GM03348 (cell line): ENCODE data around the gene PPP4R4.
"Not testable (repeated sequence)": the region's sequence is repeated elsewhere in the genome, so short reads cannot be mapped to it uniquely, and the experiment has no call there.

Experiments
- DNase-seq: peaks from one replicate; pipeline ENCODE4 v3.0.0; 2012; ENCODE audit warnings: low spot score

Gene PPP4R4

GRCh38 chr14:94269156-94269555 lies 95.0 kb downstream of the PPP4R4 start:
- DNase-seq = no peak

GRCh38 chr14:94276898-94277561 lies 102.9 kb downstream of the PPP4R4 start:
- DNase-seq = not testable (repeated sequence)

- DNase-seq = no peak
Measured at GRCh38 chr14:94278731-94279130, 104.6 kb downstream of the PPP4R4 start.

GRCh38 chr14:94282991-94283723 lies 109.0 kb downstream of the PPP4R4 start:
- no peak for DNase-seq

- no peak for DNase-seq
Measured at GRCh38 chr14:94284221-94284620, 110.1 kb downstream of the PPP4R4 start.

- DNase-seq = no peak
Measured at GRCh38 chr14:94285158-94285557, 111.0 kb downstream of the PPP4R4 start.

- DNase-seq = no peak
Measured at GRCh38 chr14:94288610-94289465, 114.7 kb downstream of the PPP4R4 start.

- DNase-seq = no peak
Measured at GRCh38 chr14:94290197-94290596, 116.1 kb downstream of the PPP4R4 start.

GRCh38 chr14:94291159-94291905 lies 117.2 kb downstream of the PPP4R4 start:
- no peak for DNase-seq

- no peak for DNase-seq
Measured at GRCh38 chr14:94291906-94292525, 117.9 kb downstream of the PPP4R4 start.

- no peak for DNase-seq
Measured at GRCh38 chr14:94292526-94292871, 118.4 kb downstream of the PPP4R4 start.

- DNase-seq = no peak
Measured at GRCh38 chr14:94292872-94293577, 118.9 kb downstream of the PPP4R4 start, which contains the start of gene SERPINA10. TSS of gene SERPINA10 (minus strand) at chr14:94293268. CDS start at chr14:94290593, 2,675 bp downstream.

GRCh38 chr14:94293578-94293924 lies 119.4 kb downstream of the PPP4R4 start:
- DNase-seq = no peak

GRCh38 chr14:94295360-94296180 lies 121.4 kb downstream of the PPP4R4 start:
- DNase-seq = no peak

- not testable (repeated sequence) for DNase-seq
Measured at GRCh38 chr14:94296181-94296545, 122.0 kb downstream of the PPP4R4 start.

GRCh38 chr14:94298130-94298529 lies 124.0 kb downstream of the PPP4R4 start:
- no peak for DNase-seq

- DNase-seq = no peak
Measured at GRCh38 chr14:94303111-94303510, 129.0 kb downstream of the PPP4R4 start.

- no peak for DNase-seq
Measured at GRCh38 chr14:94304243-94304642, 130.1 kb downstream of the PPP4R4 start.

GRCh38 chr14:94305620-94306019 lies 131.5 kb downstream of the PPP4R4 start:
- DNase-seq = no peak
